Measurements from ENCODE around the gene KHDC4.
"Not testable (repeated sequence)": the region's sequence is repeated elsewhere in the genome, so short reads cannot be mapped to it uniquely, and the experiment has no call there.

Gene KHDC4

GRCh38 chr1:155940482-155940992 lies 6.3 kb upstream of the KHDC4 start:
- DNase-seq: no peak

DNA sequence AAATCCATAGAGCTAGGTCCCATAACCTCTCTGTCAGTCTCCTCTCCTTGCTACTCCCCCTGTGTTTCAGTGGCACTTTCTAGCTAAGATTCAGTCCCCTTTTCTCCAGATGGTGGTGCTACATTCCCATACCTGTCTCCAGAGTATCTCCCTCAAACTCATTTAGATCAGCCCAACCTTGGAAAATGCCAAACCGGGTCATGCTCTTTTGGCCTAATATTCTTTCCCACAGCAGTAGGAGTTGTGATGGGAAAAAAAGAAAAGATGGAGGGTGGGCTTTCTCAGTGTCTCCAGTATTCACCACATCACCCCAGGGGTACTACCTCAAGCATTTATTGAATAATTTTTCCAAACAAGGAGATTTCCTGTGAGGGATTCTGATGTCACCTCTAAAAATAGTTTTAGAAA lies 4.0 kb upstream of the KHDC4 start:
- peak; percentile 71 for DNase-seq

DNA sequence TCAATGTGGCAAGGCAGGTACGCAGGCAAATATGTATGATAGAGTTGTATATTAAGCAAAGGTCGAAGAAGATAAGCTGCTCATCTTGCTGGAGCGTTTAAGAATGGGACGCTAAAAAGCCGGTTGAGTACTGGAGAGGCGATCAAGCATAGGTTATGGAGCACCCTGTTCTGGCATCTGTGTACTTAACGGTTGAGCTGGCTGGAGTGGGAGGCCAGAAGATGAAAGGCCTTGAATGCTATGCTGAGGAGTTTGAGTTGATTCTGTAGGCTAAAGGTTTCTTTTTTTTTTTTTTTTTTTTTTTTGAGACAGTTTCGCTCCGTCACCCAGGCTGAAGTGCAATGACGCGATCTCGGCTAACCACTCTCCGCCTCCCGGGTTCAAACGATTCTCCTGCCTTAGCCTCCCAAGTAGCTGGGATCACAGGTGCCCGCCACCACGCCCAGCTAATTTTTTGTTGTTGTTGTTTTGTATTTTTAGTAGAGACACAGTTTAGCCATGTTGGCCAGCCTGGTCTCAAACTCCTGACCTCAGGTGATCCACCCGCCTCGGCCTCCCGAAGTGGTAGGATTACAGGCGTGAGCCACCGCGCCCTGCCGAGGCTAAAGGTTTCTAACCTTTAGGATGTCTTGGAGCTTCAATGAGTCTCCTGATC lies 850 bp upstream of the KHDC4 start:
- DNase-seq: no peak

DNA sequence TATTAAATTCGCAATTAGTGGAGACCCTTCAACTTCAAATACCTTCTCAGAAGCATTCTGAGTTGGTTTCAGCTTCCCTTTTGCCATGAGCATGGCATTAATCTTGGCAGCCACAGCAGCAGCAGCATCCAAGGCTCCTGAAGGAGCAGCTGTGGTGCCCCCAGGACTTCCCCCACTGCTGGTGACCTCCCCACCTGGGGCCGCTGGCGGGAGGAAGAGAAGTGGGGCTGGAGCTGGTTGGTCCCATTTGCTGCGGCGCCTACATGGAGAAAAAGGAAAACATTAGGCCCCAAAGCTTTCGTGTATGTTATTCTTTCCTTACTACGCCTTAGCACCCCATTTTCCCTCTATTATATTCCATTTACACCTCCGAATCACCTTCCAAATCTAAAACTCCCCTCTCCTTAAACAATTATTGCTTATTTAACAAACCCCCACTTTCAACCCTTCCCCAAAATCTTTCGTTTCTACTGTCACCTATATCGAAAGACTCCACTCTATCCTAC lies 569 bp downstream of the KHDC4 start:
- no peak for DNase-seq

- no peak for DNase-seq
Observed at GRCh38 chr1:155932487-155932886, 1.7 kb downstream of the KHDC4 start.

DNA sequence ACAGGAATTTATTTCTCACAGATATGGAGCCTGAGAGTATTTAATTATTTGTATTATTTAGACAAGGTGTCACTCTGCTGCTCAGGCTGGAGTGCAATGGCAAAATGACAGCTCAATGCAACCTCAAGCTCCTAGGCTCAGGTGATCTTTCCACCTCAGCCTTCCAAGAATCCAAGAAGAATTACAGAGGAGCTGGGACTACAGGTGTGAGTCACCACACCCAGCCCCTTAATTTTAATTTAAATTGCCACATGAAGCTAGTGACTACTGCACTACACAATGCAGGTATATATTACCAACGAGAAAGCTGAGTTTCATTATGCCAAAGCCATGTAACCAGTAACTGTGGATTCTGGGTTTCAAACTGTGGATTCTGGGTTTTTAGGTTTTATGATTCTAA lies 2.1 kb downstream of the KHDC4 start:
- no peak for DNase-seq

DNA sequence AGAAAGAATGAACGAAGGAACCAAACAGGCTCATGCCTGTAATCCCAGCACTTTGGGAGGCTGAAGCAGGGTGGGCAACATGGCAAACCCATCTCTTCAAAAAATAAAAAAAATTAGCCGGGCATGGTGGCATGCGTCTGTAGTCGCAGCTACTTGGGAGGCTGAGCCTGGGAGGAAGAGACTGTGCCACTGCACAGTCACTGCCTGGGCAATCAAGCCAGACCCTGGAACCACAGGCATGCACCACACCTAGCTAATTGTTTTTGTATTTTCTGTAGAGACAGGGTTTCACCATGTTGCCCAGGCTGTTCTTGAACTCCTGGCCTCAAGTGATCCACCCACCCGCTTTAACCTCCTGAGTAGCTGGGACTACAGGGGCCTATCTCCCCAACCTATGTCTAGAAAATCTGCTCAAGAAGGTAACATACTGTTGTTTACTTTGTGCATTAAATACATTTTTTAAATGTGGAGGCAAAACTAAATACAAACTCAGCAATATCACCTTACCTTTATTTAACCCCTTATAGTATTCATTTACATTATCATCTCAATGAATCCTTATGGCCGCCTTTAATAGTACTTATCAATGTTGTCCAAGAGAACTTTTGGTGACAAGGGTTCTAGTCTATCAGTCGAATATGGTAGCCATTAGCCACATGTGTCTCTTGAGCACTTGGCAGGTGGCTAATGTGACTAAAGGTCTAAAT lies 2.7 kb downstream of the KHDC4 start:
- no peak for DNase-seq

DNA sequence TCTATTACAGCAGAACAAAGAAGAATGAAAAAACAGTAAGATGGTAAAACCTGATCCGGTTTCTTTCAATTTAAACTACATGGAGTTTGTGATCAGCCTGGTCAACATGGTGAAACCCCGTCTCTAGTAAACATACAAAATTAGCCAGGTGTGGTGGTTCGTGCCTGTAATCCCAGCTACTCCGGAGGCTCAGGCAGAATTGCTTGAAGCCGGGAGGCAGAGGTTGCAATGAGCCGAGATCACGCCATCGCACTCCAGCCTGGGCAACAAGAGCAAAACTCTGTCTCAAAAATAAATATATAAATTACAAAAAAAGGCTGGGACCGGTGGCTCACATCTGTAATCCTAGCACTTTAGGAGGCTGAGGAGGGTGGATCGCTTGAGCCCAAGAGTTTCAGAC lies 3.5 kb downstream of the KHDC4 start:
- not testable (repeated sequence) for DNase-seq

GRCh38 chr1:155929057-155929456 lies 5.2 kb downstream of the KHDC4 start:
- no peak for DNase-seq

DNA sequence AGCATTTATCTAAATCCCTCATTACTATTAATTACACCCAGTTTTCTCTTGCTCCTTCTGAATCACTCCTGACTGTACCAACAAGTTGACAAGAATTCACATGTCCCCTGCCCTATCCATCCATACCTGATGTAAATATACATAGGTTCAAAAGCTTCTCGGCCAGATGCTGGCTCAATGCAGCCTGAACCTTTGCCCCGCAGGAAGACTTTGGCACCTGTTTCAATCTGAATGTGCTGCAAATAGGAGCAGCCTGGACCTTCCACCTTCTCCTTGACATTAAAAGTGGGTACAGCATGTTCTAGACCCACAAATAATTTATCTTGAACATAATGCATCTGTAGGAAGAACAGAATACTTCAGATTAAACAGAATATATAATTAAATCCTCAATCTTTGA lies 8.7 kb downstream of the KHDC4 start:
- no peak for DNase-seq

- no peak for DNase-seq
Observed at GRCh38 chr1:155920717-155921116, 13.5 kb downstream of the KHDC4 start.

DNA sequence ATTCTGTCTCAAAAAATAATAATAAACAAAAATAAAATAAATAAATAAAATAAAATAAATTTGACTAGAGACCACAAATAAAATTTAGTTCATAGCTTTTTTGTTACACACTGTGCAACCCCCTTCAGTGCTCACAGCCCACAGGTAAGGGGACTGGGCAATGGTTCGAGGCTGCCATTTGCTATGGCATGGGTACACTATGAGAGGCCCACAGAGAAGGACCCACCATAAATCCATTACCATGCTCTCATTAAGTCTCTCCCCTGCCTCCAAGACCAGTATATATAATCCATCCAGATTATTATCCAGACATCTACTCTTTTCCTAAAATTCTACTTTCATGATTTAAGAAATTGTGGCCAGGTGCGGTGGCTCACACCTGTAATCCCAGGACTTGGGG lies 14.4 kb downstream of the KHDC4 start:
- no peak for DNase-seq

- DNase-seq: no peak
Observed at GRCh38 chr1:155918660-155919059, 15.6 kb downstream of the KHDC4 start.

GRCh38 chr1:155913969-155914757 lies 20.1 kb downstream of the KHDC4 start:
- DNase-seq: no peak

GRCh38 chr1:155912056-155912536 lies 22.1 kb downstream of the KHDC4 start:
- no peak for DNase-seq

DNA sequence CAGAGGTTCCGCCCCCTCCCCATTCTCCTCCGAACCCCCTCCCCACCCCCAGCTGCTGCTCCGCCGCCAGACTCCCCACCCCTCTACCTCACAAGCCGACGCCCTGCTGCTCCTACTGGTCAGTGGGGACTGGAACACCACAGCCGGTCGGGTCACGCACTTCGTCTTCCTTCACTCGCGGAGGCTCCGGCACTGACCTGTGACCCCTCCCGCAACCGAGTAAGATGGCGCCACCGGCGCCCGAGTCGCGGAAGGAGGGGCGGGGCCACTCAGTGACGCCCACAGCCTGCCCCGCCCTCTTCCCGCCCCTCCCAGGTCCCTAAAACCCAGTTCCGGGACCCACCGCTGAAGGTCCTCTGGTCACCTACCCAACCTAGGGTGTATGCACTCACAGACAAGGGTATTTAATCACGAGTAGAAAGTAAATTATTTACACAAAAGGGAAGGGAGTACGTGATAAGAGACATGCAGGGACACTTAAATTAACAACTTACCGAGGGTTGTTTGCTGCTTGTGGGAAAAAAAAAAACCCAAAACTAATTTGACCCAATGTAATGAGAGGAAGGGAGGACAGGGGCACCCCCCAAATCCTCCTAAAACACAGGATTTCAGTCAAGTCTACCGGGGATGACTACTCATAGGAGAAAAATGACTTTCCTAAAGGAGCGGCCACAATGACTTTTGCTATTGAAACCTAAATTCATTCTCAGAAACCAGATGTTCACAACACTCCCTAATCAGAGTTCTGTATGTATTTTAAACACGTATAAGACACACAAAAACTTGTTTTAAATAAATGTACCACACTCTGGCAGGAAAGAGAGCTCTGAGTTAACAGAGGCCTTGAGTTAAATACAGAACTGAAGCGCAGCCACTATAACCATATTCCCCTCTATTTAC lies 22.8 kb downstream of the KHDC4 start, which contains the start of gene RIT1:
Gene RIT1, minus strand, starts transcription at position 194 of the 900 bp plus-strand sequence. CDS start 588 bp downstream, outside the sequence.
- peak; percentile 89 for DNase-seq

DNA sequence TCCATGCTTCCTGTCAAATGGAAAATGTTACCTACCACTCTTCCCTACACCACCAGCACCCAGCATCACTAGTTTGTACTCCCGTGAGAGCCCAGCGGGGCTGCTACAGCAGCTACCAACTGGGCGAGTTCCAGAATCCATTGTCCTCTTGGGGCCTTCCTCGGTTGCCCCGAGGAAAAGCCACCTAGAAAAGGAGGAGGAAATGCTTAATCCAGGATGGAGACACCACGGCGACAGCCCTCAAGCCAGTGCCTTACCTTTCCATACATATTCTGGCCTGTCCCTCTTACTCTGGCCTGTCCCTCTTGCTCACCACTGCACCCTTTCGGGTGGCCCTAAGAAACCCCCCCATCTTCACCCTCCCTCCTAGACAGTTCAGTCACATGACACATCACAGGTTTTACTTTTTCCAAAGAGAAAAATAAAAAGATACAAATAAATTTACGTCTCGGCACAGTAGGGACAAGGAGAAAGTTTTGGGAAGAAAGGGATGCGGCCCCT lies 23.5 kb downstream of the KHDC4 start:
- peak; percentile 35 for DNase-seq

DNA sequence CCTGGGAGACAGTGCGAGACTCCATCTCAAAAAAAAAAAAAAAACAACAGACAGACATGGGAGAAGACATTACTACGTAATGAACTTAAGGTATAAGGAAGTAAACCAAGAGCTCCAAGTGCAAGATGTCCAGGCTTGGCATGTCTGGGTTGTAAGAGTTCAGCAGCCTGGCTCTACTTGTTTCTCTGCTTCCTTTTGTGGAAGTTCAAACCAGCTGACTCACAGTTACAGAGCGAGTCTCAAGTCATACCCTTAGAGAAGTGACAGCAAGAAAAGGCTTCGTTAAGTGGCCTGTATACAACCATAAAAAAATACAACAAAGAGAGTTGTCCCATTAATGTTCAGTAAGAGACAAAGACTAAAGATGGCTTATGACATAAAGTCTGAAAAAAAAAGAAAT lies 24.3 kb downstream of the KHDC4 start:
- DNase-seq: peak; percentile 25

DNA sequence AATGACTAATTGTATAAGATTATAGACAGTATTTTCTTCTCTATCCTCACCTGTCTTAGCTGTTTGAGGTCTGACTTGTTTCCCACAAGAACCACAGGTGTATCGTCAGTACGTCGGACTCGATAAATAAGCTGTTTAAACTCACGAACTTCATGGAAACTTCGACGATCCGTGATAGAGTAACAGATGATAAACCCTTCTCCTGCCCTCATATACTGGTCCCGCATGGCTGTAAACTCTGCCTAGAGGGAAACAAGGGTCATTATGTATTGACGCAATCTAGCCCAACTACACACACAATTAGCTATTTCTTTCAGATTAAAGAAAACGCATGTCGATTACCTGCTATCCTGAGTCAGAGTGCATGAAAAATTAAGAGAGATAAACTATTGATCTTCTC lies 30.0 kb downstream of the KHDC4 start:
- no peak for DNase-seq

DNA sequence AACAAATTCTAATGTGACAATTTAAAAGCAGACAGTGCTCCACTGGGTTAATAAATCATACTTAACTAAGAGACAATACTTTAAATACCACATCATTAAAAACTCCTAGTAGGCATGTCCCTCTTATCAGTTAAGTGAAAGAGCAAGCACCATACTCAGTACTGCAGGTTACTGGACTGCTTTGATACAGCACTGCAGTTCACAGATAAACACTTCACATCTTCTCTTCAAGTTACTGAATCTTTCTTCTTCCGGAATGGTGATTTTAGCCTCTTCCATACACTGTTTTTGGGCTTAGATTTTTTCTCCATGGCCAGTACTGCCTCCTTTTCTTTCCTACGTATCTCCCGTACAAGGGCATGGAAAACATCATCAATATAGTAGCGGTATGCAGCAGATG lies 34.1 kb downstream of the KHDC4 start:
- DNase-seq: no peak

DNA sequence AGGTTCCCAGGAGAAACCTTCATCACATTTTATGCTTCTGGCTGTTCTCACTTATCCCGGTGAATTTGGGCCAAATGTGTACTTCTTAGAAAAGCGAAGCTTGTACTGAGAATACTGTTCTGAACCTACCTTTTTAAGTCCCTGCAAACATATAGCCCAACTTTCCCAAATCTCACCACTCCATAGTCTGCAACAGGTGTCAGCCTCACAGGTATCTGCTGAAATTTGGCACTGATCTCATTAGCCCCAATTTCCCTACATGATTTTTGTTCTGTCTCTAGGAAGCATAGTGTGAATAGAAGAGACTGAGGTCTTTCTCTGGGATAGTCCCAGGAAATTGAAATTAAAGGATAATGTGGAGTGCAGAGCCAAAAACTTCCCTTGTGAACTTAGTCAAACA lies 34.5 kb downstream of the KHDC4 start:
- DNase-seq: no peak

- DNase-seq: no peak
Observed at GRCh38 chr1:155898888-155899287, 35.3 kb downstream of the KHDC4 start.
